Cardiac fibroblast (primary cell): ENCODE measurements around the gene KIF4A.
A peak's percentile ranks its signal among the peaks of the same experiment; 100 is the strongest.
"Not testable (repeated sequence)": the region's sequence is repeated elsewhere in the genome, so short reads cannot be mapped to it uniquely, and the experiment has no call there.

Experiments used
- DNase-seq, 2 donors: peaks; one replicate each; pipeline versions ENCODE4 v3.0.0 to v3.0.0-alpha.2; 2010; ENCODE audit warnings: low read depth in 2 of 2
- H3K4me3 ChIP-seq, 2 donors: replicated peaks in 1 of 2; 1 replicate in 1 of 2; 2 replicates in 1 of 2; pipeline ENCODE4 v1.5.1; 2011; ENCODE audit warnings: low read depth in 2 of 2, low read length in 2 of 2, mild to moderate bottlenecking in 2 of 2, moderate library complexity in 1 of 2
- TF ChIP-seq, protein P1 (sequence below): IDR thresholded peaks from one replicate; pipeline ENCODE4 v1.5.1; 2011; ENCODE audit warnings: low read depth, mild to moderate bottlenecking, low read length, inconsistent platforms

KIF4A gene

DNA sequence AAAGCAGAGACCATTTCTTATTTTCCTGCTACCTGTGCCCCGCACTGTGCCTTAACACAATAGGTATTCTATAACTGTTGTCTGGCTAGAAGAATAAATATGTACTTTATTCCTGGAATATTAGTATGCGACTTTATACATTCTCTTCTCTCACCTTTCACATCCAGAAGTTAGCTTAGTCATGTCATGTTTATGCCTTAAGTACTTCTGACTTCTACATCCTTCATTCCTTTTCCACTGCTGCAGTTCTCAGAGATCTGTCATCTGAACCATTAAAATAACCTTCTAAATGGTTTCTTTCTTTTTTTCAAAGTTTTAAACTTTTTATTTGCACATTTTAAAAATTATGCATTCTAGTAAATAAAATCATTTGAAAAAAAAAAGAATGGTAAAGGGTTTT is 34.4 kb downstream of the KIF4A start:
- DNase-seq, result no peak
- TF ChIP-seq, protein P1, sequence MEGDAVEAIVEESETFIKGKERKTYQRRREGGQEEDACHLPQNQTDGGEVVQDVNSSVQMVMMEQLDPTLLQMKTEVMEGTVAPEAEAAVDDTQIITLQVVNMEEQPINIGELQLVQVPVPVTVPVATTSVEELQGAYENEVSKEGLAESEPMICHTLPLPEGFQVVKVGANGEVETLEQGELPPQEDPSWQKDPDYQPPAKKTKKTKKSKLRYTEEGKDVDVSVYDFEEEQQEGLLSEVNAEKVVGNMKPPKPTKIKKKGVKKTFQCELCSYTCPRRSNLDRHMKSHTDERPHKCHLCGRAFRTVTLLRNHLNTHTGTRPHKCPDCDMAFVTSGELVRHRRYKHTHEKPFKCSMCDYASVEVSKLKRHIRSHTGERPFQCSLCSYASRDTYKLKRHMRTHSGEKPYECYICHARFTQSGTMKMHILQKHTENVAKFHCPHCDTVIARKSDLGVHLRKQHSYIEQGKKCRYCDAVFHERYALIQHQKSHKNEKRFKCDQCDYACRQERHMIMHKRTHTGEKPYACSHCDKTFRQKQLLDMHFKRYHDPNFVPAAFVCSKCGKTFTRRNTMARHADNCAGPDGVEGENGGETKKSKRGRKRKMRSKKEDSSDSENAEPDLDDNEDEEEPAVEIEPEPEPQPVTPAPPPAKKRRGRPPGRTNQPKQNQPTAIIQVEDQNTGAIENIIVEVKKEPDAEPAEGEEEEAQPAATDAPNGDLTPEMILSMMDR, result no peak
- H3K4me3 ChIP-seq, result no peak overlapping the region

DNA sequence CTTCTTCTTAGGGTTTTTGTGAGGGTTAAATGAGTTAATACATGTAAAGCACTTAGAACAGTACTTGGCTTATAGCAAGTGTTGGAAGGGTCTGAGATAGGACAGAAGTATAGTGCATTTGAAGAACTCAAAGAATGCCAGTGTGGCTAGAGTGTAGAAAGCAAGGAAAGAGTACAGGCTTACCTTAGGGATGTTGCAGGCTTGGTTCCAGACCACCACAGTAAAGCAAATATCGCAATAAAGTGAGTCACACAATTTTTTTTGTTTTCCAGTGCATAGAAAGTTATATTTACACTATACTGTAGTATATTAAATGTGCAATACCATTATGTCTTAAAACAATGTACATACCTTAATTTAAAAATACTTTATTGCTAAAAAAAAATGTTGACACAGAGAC is 41.3 kb downstream of the KIF4A start:
- DNase-seq, result peak; percentile 22 to 40
- TF ChIP-seq, protein P1, result no peak
- H3K4me3 ChIP-seq, result no peak overlapping the region

DNA sequence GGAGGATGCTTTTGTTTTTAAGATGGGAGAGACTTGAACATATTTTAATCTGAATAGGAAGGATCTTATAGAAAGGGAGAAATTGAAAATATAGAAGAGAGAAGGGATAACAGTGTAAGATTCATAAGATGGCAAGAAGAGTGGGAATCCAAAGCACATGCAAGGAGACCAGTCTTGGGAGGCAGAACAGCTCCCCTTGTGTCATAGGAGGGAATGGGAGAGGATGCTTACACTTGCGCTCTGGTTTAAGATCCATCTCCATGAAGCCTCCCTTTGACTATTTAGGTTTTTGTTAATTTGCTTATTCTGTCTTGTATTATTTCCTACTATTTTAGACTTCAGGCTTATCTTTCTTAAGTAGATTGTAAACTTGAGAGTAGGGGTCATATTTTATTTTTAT is 42.7 kb downstream of the KIF4A start:
- DNase-seq, result no peak
- TF ChIP-seq, protein P1, result no peak
- H3K4me3 ChIP-seq, result no peak overlapping the region

DNA sequence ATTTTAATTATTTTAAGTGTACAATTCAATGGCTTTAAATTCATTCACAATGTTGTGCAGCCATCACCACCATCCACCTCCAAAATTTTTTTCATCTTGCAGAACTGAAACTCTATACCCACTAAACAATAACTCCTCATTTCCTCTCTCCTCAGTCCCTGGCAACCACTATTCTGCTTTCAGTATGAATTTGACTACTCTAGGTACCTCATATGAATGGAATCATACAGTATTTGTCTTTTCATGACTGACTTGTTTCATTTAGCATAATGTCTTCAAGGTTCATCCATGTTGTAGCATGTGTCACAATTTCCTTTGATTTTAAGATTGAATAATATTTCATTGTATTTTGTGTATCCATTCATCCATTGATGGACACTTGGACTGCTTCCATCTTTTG is 46.9 kb downstream of the KIF4A start:
- TF ChIP-seq, protein P1, result no peak
- DNase-seq, result no peak

DNA sequence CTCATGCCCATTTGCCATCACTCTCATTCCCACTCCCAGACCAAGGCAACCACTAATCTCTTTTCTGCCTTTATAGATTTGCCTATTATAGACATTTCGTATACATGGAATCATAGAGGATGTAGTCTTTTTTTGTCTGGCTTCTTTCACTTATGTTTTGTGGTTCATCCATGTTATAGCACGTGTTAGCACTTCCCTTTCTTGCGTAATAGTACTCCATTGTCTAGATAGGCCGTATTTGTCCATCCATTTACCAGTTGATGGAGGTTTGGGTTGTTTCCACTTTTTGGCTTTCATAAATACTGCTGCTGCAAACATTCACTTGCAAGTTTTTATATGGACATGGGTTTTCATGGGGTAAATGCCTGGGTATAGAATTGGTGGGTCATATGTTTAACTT is 48.4 kb downstream of the KIF4A start:
- no peak overlapping the region for H3K4me3 ChIP-seq
- TF ChIP-seq, protein P1, result no peak
- DNase-seq, result no peak

More for the DNA sequence above, 46.9 kb downstream of the KIF4A start:
- H3K4me3 ChIP-seq, result no peak overlapping the region

DNA sequence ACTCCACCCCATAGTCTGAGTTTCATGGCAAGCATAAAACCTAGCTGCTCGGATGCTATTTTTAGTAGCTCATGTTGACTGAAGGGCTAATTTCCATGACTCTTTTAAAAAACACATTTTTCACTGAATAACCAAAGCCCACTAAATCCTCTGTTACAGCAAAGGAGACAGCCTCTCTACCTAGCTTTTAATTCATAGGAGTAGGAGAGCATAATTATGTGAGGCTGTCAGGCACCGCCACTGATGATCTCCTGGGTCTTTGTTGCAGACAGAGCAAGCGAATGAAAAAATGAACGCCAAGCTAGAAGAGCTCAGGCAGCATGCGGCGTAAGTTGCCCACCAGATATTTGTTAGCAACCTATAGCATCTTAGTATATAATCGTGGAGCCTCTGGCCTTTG is 53.5 kb downstream of the KIF4A start:
- TF ChIP-seq, protein P1, result no peak
- DNase-seq, result no peak
- H3K4me3 ChIP-seq, result no peak overlapping the region

DNA sequence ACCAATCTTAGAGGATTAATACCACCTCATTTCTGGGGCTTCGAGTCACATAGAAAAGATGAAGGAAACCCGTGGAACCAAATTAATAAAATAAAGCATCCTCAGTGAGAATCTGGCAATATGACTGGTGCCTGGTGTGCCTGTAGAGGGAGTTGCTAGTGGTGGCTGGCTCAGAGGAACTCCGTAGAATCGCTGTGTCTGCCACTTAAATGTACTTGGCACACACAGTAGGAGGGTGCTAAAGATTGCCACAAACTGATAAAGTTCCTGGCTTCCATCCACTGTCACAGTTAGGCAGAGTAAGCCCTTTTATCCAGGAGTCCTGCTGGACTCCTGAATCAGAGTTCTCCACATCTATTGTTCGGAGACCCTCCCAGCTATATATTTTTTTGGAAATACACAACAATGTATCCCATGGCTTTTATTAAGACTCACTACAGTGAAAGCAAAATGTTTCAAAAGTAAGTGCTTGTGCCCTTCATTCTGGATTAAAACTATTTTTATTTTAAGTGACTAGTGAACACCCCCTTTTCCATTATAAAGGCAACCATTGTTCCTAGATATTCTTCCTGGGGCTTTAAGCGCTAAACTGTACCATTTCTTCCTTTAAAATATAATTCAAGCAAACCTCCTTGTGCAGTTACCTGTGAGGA is 56.6 kb downstream of the KIF4A start:
- H3K4me3 ChIP-seq, result no peak overlapping the region
- TF ChIP-seq, protein P1, result no peak
- DNase-seq, result no peak

DNA sequence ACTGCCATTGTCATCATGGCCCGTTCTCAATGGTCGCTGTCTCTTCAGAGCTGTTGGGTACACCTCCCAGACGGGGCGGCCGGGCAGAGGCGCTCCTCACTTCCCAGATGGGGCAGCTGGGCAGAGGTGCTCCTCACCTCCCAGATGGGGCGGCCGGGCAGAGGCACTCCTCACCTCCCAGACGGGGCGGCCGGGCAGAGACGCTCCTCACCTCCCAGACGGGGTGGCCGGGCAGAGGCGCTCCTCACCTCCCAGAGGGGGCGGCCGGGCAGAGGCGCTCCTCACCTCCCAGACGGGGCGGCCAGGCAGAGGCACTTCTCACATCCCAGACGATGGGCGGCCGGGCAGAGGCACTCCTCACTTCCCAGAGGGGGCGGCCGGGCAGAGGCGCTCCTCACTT is 58.9 kb downstream of the KIF4A start:
- H3K4me3 ChIP-seq, DNase-seq: not testable (repeated sequence)

DNA sequence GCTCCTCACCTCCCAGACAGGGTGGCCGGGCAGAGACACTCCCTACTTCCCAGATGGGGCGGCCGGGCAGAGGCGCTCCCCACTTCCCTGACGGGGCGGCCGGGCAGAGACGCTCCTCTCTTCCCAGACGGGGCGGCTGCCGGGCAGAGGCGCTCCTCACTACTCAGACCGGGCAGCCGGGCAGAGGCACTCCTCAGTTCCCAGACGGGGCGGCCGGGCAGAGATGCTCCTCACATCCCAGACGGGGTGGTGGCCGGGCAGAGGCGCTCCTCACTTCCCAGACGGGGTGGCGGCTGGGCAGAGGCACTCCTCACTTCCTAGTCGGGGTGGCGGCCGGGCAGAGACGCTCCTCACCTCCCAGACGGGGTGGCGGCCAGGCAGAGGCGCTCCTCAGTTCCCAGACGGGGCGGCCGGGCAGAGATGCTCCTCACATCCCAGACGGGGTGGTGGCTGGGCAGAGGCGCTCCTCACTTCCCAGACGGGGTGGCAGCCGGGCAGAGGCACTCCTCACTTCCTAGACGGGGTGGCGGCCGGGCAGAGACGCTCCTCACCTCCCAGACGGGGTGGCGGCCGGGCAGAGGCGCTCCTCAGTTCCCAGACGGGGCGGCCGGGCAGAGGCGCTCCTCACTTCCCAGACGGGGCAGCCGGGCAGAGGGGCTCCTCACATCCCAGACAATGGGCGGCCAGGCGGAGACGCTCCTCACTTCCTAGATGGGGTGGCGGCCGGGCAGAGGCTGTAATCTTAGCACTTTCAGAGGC is 59.6 kb downstream of the KIF4A start:
- not testable (repeated sequence) for DNase-seq, H3K4me3 ChIP-seq
